C4-2B (cell line): ENCODE measurements around the gene MFAP3L.
A peak's percentile ranks its signal among the peaks of the same experiment; 100 is the strongest.
"Not testable (repeated sequence)": the region's sequence is repeated elsewhere in the genome, so short reads cannot be mapped to it uniquely, and the experiment has no call there.

Experiments
- H3K27ac ChIP-seq: fragments of 450-650 bp; 2 replicates; pipeline ENCODE4 v1.5.1; 2017
- ZFX ChIP-seq: fragments of 450-650 bp; IDR thresholded peaks from 2 replicates; pipeline ENCODE4 v1.6.1; 2017
- TF ChIP-seq, protein P1 (sequence below): fragments of 450-650 bp; conservative IDR thresholded peaks from 2 replicates; pipeline ENCODE4 v1.5.1; 2017; ENCODE audit warnings: mild to moderate bottlenecking

MFAP3L gene

DNA sequence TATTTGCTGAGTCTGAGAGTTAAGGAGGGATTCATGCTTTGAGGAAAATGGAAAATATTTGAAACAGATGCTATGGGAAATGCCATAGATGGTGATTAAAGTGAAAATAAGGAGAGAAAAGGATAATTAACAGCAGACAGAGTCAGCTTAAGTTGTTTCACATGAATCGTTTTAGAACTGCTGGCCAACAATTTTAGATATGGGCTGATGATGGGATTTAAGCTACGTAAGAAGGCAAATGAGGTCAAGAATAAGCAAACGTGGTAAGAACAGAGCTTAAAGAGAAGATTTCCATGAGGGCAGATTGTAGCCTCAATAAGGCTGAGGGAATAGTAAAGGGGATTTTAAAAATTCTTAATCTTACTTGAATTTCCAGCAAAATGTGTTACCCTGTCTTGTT, 77.9 kb downstream of the MFAP3L start:
- no peak overlapping the region for H3K27ac ChIP-seq
- TF ChIP-seq, protein P1, sequence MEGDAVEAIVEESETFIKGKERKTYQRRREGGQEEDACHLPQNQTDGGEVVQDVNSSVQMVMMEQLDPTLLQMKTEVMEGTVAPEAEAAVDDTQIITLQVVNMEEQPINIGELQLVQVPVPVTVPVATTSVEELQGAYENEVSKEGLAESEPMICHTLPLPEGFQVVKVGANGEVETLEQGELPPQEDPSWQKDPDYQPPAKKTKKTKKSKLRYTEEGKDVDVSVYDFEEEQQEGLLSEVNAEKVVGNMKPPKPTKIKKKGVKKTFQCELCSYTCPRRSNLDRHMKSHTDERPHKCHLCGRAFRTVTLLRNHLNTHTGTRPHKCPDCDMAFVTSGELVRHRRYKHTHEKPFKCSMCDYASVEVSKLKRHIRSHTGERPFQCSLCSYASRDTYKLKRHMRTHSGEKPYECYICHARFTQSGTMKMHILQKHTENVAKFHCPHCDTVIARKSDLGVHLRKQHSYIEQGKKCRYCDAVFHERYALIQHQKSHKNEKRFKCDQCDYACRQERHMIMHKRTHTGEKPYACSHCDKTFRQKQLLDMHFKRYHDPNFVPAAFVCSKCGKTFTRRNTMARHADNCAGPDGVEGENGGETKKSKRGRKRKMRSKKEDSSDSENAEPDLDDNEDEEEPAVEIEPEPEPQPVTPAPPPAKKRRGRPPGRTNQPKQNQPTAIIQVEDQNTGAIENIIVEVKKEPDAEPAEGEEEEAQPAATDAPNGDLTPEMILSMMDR: no peak
- no peak for TF ChIP-seq ZFX

DNA sequence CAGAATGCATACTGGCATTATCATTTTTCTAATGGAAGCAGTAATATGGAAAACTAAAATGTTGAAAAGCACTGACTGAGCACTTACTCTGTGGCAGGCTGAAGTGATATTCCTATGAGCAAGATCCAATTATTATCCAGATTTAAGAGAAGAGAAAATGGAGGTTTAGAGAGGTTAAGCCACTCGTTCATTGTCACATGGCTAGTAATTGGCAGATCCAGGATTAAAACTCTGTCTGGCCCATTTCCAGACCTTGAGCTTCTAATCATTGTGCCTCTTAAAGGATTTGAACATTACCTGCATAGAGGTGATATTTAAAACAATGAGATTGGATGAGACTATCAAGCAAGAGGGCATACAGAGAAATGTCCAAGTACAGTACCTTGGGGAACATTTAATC, 80.6 kb downstream of the MFAP3L start:
- no peak for TF ChIP-seq ZFX
- TF ChIP-seq, protein P1: no peak
- H3K27ac ChIP-seq: no peak overlapping the region

DNA sequence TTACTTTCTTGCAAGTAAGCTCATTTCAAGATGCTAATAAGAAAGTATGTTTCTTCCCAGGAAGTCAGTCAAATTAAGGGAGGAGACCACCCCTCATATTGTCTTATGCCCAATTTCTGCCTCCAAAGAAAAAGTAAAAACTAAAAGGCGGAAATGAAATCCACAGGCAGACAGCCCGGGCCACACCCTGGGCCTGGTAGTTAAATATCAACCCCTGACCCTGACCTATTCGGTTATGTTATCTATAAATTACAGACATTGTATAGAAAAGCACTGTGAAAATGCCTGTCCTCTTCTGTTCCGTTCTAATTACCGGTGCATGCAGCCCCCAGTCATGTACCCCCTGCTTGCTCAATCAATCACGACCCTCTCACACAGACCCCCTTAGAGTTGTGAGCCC, 82.6 kb downstream of the MFAP3L start:
- H3K27ac ChIP-seq: not testable (repeated sequence)

DNA sequence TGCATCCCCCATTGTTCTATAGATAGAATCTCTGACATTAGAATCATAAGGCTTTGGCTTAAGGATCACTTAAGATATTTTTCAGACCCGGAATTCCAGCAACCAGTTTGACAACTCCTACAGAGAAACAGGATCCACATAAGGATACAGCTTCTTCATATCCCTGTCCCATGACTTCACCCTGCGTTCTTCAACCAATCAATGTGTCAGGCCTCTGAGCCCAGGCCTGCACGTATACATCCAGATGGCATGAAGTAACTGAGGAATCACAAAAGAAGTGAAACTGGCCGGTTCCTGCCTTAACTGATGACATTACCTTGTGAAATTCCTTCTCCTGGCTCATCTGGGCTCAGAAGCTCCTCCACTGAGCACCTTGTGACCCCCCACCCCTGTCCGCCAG, 85.1 kb downstream of the MFAP3L start:
- H3K27ac ChIP-seq: peak overlapping the region; percentile 54
- no peak for TF ChIP-seq ZFX

DNA sequence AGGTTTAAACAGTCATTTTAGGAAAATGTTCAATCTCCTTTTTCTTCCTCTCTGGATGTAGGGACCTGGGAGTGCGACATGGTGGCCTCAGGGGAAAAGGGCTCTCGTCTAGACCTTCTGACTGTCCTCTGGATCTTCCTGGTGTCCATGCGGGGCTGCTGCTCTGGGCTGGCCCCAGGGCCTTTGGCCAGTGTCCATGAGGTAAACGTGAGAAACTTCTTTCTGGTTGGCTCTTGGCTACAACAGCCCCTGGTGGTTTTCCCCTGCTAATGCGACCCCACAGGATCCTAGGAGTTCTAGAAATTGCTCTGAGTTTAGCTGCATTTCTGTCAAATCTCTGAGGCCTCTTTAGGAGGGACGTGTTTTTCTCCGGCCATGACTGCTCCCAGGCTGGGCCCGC, 85.7 kb downstream of the MFAP3L start:
- H3K27ac ChIP-seq: peak overlapping the region; percentile 54
- TF ChIP-seq, protein P1: no peak; the same call in 1 of the 2 replicates
- TF ChIP-seq ZFX: no peak
